ENCODE results near the gene RASSF5. TPM values are rescaled to one million over a fixed set of nuclear protein-coding genes. Genes with fewer than 3 reads are reported as not detected.

RASSF5 gene
- total RNA-seq, 1 experiment from 2014 or later = 2.1 TPM

GRCh38 chr1:206612129-206612876 lies 105.0 kb downstream of the RASSF5 start, which contains the start of gene EIF2D (continued):
- TF ChIP-seq, protein P1, sequence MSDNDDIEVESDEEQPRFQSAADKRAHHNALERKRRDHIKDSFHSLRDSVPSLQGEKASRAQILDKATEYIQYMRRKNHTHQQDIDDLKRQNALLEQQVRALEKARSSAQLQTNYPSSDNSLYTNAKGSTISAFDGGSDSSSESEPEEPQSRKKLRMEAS (CRISPR knock-in tag; IDR thresholded peaks at IDR 0.05) = peak; percentile 80
- TF ChIP-seq HMGA2 (CRISPR knock-in tag; IDR thresholded peaks at IDR 0.05) (no peak), ZNF416 (CRISPR knock-in tag; IDR thresholded peaks at IDR 0.05) (peak; percentile 86; the same call in 1 of the 2 replicates), NFYB (CRISPR knock-in tag; conservative IDR thresholded peaks at IDR 0.05; ENCODE audit: low read depth) (0 out of 2 replicates have a peak, but pooled peaks have one; percentile 17), PREB (CRISPR knock-in tag; IDR thresholded peaks at IDR 0.05; ENCODE audit: borderline replicate concordance) (no peak), ZMAT4 (CRISPR knock-in tag; IDR thresholded peaks at IDR 0.05) (no peak), CTCF (IDR thresholded peaks at IDR 0.05) (peak; percentile 88), FOXP4 (CRISPR knock-in tag; IDR thresholded peaks at IDR 0.05) (peak; percentile 73; the same call in 1 of the 2 replicates), CREM (CRISPR knock-in tag; IDR thresholded peaks at IDR 0.05) (peak; percentile 73), AR (CRISPR knock-in tag; IDR thresholded peaks at IDR 0.05) (no peak), SMAD4 (CRISPR knock-in tag; IDR thresholded peaks at IDR 0.05) (peak; percentile 67; the same call in 1 of the 2 replicates), FOXJ3 (CRISPR knock-in tag; IDR thresholded peaks at IDR 0.05; ENCODE audit: borderline replicate concordance) (no peak), ATF1 (CRISPR knock-in tag; IDR thresholded peaks at IDR 0.05) (no peak), IRF2 (CRISPR knock-in tag; IDR thresholded peaks at IDR 0.05; ENCODE audit: borderline replicate concordance, low read depth) (no peak; the same call in 1 of the 2 replicates), ESRRA (CRISPR knock-in tag; IDR thresholded peaks at IDR 0.05; ENCODE audit: borderline replicate concordance) (0 out of 2 replicates have a peak, but pooled peaks have one; percentile 72), ZNF121 (CRISPR knock-in tag; IDR thresholded peaks at IDR 0.05) (0 out of 2 replicates have a peak, but pooled peaks have one; percentile 3), RORB (CRISPR knock-in tag; IDR thresholded peaks at IDR 0.05) (no peak), E2F1 (CRISPR knock-in tag; IDR thresholded peaks at IDR 0.05) (0 out of 2 replicates have a peak, but pooled peaks have one; percentile 10)
- TF ChIP-seq, protein P2, sequence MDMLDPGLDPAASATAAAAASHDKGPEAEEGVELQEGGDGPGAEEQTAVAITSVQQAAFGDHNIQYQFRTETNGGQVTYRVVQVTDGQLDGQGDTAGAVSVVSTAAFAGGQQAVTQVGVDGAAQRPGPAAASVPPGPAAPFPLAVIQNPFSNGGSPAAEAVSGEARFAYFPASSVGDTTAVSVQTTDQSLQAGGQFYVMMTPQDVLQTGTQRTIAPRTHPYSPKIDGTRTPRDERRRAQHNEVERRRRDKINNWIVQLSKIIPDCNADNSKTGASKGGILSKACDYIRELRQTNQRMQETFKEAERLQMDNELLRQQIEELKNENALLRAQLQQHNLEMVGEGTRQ (CRISPR knock-in tag; IDR thresholded peaks at IDR 0.05) = no peak
- TF ChIP-seq, protein P3, sequence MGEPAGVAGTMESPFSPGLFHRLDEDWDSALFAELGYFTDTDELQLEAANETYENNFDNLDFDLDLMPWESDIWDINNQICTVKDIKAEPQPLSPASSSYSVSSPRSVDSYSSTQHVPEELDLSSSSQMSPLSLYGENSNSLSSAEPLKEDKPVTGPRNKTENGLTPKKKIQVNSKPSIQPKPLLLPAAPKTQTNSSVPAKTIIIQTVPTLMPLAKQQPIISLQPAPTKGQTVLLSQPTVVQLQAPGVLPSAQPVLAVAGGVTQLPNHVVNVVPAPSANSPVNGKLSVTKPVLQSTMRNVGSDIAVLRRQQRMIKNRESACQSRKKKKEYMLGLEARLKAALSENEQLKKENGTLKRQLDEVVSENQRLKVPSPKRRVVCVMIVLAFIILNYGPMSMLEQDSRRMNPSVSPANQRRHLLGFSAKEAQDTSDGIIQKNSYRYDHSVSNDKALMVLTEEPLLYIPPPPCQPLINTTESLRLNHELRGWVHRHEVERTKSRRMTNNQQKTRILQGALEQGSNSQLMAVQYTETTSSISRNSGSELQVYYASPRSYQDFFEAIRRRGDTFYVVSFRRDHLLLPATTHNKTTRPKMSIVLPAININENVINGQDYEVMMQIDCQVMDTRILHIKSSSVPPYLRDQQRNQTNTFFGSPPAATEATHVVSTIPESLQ (CRISPR knock-in tag; IDR thresholded peaks at IDR 0.05) = no peak
- TF ChIP-seq, protein P4, sequence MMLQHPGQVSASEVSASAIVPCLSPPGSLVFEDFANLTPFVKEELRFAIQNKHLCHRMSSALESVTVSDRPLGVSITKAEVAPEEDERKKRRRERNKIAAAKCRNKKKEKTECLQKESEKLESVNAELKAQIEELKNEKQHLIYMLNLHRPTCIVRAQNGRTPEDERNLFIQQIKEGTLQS (CRISPR knock-in tag; conservative IDR thresholded peaks at IDR 0.05) = no peak
- TF ChIP-seq, protein P5, sequence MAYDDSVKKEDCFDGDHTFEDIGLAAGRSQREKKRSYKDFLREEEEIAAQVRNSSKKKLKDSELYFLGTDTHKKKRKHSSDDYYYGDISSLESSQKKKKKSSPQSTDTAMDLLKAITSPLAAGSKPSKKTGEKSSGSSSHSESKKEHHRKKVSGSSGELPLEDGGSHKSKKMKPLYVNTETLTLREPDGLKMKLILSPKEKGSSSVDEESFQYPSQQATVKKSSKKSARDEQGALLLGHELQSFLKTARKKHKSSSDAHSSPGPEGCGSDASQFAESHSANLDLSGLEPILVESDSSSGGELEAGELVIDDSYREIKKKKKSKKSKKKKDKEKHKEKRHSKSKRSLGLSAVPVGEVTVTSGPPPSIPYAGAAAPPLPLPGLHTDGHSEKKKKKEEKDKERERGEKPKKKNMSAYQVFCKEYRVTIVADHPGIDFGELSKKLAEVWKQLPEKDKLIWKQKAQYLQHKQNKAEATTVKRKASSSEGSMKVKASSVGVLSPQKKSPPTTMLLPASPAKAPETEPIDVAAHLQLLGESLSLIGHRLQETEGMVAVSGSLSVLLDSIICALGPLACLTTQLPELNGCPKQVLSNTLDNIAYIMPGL (CRISPR knock-in tag; IDR thresholded peaks at IDR 0.05) = peak; percentile 98

Measured in WTC11 (cell line).